Measurements from ENCODE around the gene DVL1. TPM values are rescaled to one million over a fixed set of nuclear protein-coding genes. Genes with fewer than 3 reads are reported as not detected.

Gene DVL1
- total and polyA plus RNA-seq, 9 of the 15 experiments (the other 6 are each of a cell fraction or from before 2014, with no cell fraction given), result 0.62 to 135 (median 24.3) TPM

DNA sequence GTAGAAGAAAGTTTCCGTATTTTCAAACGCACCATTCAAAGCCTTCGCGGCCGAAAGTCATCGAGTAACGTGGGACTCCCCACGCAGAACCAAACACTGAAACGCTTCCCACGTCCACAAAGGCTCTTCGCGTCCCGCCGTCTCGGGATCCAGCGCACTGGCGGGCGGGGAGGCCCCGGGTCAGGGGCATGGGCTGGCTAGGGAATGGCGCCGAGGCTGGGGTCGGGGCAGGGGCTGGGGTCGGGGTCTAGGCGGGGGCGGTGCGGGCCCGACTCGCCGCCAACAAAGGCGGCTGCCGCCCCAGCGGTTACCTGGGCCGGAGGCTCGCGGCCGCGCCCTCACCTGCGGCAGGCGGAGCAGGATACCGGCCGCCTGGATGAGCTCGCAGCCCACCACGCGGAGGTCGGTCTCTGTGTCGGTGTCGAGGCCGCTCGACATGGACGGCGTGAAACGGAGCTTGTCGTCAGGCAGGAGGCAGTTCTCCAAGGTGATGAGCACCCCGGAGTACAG is 49.5 kb upstream of the DVL1 start (continued):
- TF ChIP-seq CHD1 (IDR thresholded peaks at IDR 0.05; ENCODE audit: low read length) (peak; percentile 93), ZNF561 (CRISPR knock-in tag; conservative IDR thresholded peaks at IDR 0.05) (0 out of 2 replicates have a peak, but pooled peaks have one; percentile 21), MED1 (CRISPR knock-in tag; IDR thresholded peaks at IDR 0.05; ENCODE audit: borderline replicate concordance) (no peak), SMAD2 (IDR thresholded peaks at IDR 0.05; ENCODE audit: low read depth, low read length) (no peak), KAT7 (CRISPR knock-in tag; IDR thresholded peaks at IDR 0.05; ENCODE audit: borderline replicate concordance) (peak; percentile 68; the same call in 1 of the 2 replicates), NCOA2 (IDR thresholded peaks at IDR 0.05; ENCODE audit: partially characterized antibody in 2 of 2) (no peak), HOMEZ (CRISPR knock-in tag; IDR thresholded peaks at IDR 0.05) (0 out of 2 replicates have a peak, but pooled peaks have one; percentile 37), ZNF133 (CRISPR knock-in tag; IDR thresholded peaks at IDR 0.05) (peak; percentile 81; the same call in 1 of the 2 replicates)
- TF ChIP-seq, protein P1, sequence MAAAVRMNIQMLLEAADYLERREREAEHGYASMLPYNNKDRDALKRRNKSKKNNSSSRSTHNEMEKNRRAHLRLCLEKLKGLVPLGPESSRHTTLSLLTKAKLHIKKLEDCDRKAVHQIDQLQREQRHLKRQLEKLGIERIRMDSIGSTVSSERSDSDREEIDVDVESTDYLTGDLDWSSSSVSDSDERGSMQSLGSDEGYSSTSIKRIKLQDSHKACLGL (CRISPR knock-in tag; IDR thresholded peaks at IDR 0.05; ENCODE audit: borderline replicate concordance, poor library complexity, severe bottlenecking), result no peak
- TF ChIP-seq, protein P2, sequence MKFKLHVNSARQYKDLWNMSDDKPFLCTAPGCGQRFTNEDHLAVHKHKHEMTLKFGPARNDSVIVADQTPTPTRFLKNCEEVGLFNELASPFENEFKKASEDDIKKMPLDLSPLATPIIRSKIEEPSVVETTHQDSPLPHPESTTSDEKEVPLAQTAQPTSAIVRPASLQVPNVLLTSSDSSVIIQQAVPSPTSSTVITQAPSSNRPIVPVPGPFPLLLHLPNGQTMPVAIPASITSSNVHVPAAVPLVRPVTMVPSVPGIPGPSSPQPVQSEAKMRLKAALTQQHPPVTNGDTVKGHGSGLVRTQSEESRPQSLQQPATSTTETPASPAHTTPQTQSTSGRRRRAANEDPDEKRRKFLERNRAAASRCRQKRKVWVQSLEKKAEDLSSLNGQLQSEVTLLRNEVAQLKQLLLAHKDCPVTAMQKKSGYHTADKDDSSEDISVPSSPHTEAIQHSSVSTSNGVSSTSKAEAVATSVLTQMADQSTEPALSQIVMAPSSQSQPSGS (CRISPR knock-in tag; IDR thresholded peaks at IDR 0.05), result peak; percentile 46; the same call in 1 of the 2 replicates
- TF ChIP-seq, protein P3, sequence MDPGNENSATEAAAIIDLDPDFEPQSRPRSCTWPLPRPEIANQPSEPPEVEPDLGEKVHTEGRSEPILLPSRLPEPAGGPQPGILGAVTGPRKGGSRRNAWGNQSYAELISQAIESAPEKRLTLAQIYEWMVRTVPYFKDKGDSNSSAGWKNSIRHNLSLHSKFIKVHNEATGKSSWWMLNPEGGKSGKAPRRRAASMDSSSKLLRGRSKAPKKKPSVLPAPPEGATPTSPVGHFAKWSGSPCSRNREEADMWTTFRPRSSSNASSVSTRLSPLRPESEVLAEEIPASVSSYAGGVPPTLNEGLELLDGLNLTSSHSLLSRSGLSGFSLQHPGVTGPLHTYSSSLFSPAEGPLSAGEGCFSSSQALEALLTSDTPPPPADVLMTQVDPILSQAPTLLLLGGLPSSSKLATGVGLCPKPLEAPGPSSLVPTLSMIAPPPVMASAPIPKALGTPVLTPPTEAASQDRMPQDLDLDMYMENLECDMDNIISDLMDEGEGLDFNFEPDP (CRISPR knock-in tag; IDR thresholded peaks at IDR 0.05), result peak; percentile 83; the same call in 1 of the 2 replicates
